ENCODE results near the gene ACADVL.

ACADVL gene

GRCh38 chr17:7237266-7237760, 17.6 kb downstream of the ACADVL start:
- peaks cover 70% of the 10 kb centered on the region for H3K36me3 ChIP-seq (ENCODE audit: control insufficient read depth, low read length)
- peaks cover 47% of the 10 kb centered on the region for H3F3A ChIP-seq (ENCODE audit: control insufficient read depth, insufficient read depth)
- H3K27me3 ChIP-seq (ENCODE audit: control insufficient read depth, low read length): no peaks in the 10 kb centered on the region
- H3K9me2 ChIP-seq (replicated peaks; ENCODE audit: control insufficient read depth, low read length): no peaks in the 10 kb centered on the region
- TF ChIP-seq CTCF (IDR thresholded peaks at IDR 0.05; ENCODE audit: low read depth, low read length, poor library complexity, severe bottlenecking) (no peak), EZH2phosphoT487 (IDR thresholded peaks at IDR 0.05; ENCODE audit: borderline replicate concordance, low read length) (no peak)
- H3K27ac ChIP-seq (ENCODE audit: low read depth, low read length): peak overlapping the region; percentile 84
- no peaks in the 10 kb centered on the region for H3K9me3 ChIP-seq (ENCODE audit: control insufficient read depth, insufficient read depth, low read length)
- H3K4me3 ChIP-seq (ENCODE audit: low read length): peak overlapping the region; percentile 97
- H4K20me1 ChIP-seq (ENCODE audit: control insufficient read depth, insufficient read depth, low read depth, low read length): peaks cover 11% of the 10 kb centered on the region
- H3K4me1 ChIP-seq (ENCODE audit: control insufficient read depth, low read length): peaks cover 56% of the 10 kb centered on the region
- peaks cover 78% of the 10 kb centered on the region for H3K79me2 ChIP-seq (ENCODE audit: control insufficient read depth, low read length)
- peak overlapping the region; percentile 67 for H3K4me2 ChIP-seq (ENCODE audit: low read length)

- no peak for TF ChIP-seq EZH2phosphoT487 (IDR thresholded peaks at IDR 0.05; ENCODE audit: borderline replicate concordance, low read length)
- TF ChIP-seq CTCF (IDR thresholded peaks at IDR 0.05; ENCODE audit: low read depth, low read length, poor library complexity, severe bottlenecking): no peak
- Histone ChIP-seq H3F3A (ENCODE audit: control insufficient read depth, insufficient read depth) (peaks cover 47% of the 10 kb centered on the region), H4K20me1 (ENCODE audit: control insufficient read depth, insufficient read depth, low read depth, low read length) (peaks cover 8% of the 10 kb centered on the region), H3K36me3 (ENCODE audit: control insufficient read depth, low read length) (peaks cover 66% of the 10 kb centered on the region), H3K79me2 (ENCODE audit: control insufficient read depth, low read length) (peaks cover 76% of the 10 kb centered on the region), H3K4me1 (ENCODE audit: control insufficient read depth, low read length) (peaks cover 55% of the 10 kb centered on the region), H3K27ac (ENCODE audit: low read depth, low read length) (peak overlapping the region; percentile 84), H3K27me3 (ENCODE audit: control insufficient read depth, low read length) (no peaks in the 10 kb centered on the region), H3K4me2 (ENCODE audit: low read length) (peak overlapping the region; percentile 67), H3K9me2 (replicated peaks; ENCODE audit: control insufficient read depth, low read length) (no peaks in the 10 kb centered on the region), H3K9me3 (ENCODE audit: control insufficient read depth, insufficient read depth, low read length) (no peaks in the 10 kb centered on the region), H3K4me3 (ENCODE audit: low read length) (peak overlapping the region; percentile 97)
These were observed 18.2 kb downstream of the ACADVL start for GRCh38 chr17:7237761-7238419.

- Histone ChIP-seq H3K27me3 (ENCODE audit: control insufficient read depth, low read length) (no peaks in the 10 kb centered on the region), H3K4me2 (ENCODE audit: low read length) (peak overlapping the region; percentile 76), H3F3A (ENCODE audit: control insufficient read depth, insufficient read depth) (peaks cover 51% of the 10 kb centered on the region), H3K27ac (ENCODE audit: low read depth, low read length) (peak overlapping the region; percentile 84), H3K36me3 (ENCODE audit: control insufficient read depth, low read length) (peaks cover 65% of the 10 kb centered on the region), H3K4me1 (ENCODE audit: control insufficient read depth, low read length) (peaks cover 60% of the 10 kb centered on the region), H3K79me2 (ENCODE audit: control insufficient read depth, low read length) (peaks cover 69% of the 10 kb centered on the region), H3K9me2 (replicated peaks; ENCODE audit: control insufficient read depth, low read length) (no peaks in the 10 kb centered on the region), H3K4me3 (ENCODE audit: low read length) (peak overlapping the region; percentile 97), H4K20me1 (ENCODE audit: control insufficient read depth, insufficient read depth, low read depth, low read length) (peaks cover 8% of the 10 kb centered on the region; the same call in 1 of the 2 replicates), H3K9me3 (ENCODE audit: control insufficient read depth, insufficient read depth, low read length) (no peaks in the 10 kb centered on the region)
- no peak for TF ChIP-seq CTCF (IDR thresholded peaks at IDR 0.05; ENCODE audit: low read depth, low read length, poor library complexity, severe bottlenecking)
- TF ChIP-seq EZH2phosphoT487 (IDR thresholded peaks at IDR 0.05; ENCODE audit: borderline replicate concordance, low read length): no peak
These were observed 18.8 kb downstream of the ACADVL start for GRCh38 chr17:7238420-7239090.

Measured in DOHH2 (cell line).